T-helper 2 cell treated with Interferon-gamma antibody and Interleukin-4, amounts not matched to agents 5 μg/mL and 100 μg/mL, for 36 hours (primary cell): ENCODE results near the gene ITPR3.

Source experiments
- DNase-seq: peaks from one replicate; pipeline ENCODE4 v3.0.0; 2021; ENCODE audit warnings: low spot score
- H3K27ac Mint-ChIP-seq: one replicate; pipeline ENCODE4 v1.8.0; 2021; ENCODE audit warnings: mild to moderate bottlenecking, mixed read lengths
- H3K27me3 Mint-ChIP-seq: one replicate; pipeline ENCODE4 v1.8.0; 2021; ENCODE audit warnings: low read depth, mixed read lengths
- H3K36me3 Mint-ChIP-seq: one replicate; pipeline ENCODE4 v1.8.0; 2021; ENCODE audit warnings: low read depth, mixed read lengths
- H3K4me1 Mint-ChIP-seq: one replicate; pipeline ENCODE4 v1.8.0; 2021; ENCODE audit warnings: low read depth, mixed read lengths
- H3K4me3 Mint-ChIP-seq: one replicate; pipeline ENCODE4 v1.8.0; 2022; ENCODE audit warnings: mild to moderate bottlenecking, moderate library complexity, mixed read lengths
- H3K9me3 Mint-ChIP-seq: one replicate; pipeline ENCODE4 v1.8.0; 2021; ENCODE audit warnings: mixed read lengths

Gene ITPR3

DNA sequence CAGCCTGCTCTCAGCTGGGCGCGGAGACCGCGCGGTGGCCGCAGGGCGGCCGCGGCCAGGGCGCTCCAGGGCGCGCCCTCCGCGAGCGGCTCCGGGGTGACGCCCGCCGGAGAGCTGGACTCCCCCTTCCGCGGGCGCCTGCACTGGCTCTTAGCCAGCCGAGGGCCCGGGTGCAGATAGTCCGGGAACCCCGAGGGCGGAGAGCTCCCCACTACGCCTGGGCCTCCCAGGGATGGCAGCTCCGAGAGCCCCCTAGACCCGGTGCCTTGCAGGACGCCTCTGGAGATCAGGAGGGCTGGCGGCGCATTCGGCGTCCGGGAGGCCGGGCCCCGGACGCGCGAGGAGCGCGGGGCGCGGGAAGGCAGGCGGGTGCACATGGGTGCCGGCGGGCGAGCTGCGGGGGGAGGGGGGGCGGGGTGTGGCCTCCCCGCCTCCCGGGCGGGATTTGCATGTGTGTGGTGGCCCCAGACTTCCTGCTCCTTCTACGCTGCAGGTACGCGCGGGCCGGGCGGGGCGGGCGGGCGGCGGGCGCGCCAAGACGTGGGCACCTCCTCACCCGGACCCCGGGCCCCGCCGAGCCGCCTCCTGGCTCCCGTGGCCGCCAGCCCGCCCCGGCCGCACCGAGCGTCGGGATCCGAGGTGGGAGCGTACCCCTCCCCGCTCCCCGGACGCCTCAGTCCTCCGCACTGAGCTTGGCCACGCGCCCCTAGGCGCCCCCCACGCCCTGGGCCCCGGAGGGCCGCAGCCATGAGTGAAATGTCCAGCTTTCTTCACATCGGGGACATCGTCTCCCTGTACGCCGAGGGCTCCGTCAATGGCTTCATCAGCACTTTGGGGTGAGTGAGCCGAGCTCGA lies at the start of gene ITPR3:
Gene ITPR3, plus strand, starts transcription at position 467 of the 855 bp plus-strand sequence. Its CDS starts 281 bp downstream, at position 748.
- Mint-ChIP-seq H3K4me3 (peak within 1 kb of the TSS; percentile 97), H3K27me3 (no peaks in the 10 kb centered on the region), H3K27ac (peak within 1 kb of the TSS; percentile 94), H3K36me3 (peaks cover 18% of the 10 kb centered on the region), H3K9me3 (no peaks in the 10 kb centered on the region), H3K4me1 (peaks cover 48% of the 10 kb centered on the region)
- DNase-seq = peak; percentile 69

DNA sequence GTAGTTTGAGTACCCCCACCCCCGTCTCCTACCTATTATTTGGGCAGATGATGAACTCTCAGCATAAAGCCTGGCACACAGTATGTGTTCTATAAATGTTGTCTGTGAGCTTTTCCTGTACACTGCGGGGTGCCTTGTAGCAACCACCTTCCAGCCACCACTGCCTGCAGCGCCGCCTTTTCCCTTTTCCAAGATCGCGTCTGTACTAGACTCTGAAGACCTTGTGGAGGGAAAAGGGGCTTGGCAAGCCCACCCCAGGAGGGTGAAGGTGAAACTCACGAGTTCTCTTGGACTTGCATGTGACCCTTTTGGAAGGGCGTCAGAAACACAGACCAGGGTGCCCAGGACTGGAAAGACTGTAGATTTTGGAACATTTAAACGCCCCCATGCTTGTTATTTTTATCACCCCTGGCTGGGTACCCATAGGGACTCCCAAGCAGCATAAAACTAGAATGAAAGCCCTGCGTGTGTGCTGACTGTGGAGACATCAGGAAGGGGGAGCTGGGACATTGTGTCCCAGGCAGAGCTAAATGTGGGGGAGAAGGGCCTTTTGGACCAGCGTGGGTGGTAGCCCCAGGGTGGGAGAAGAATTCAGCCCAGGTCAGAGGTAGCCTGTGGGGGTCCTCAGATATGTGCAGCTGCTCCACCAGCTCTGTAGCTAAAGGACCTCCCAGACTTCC lies 49.3 kb upstream of the ITPR3 start:
- H3K4me1 Mint-ChIP-seq = peaks cover 45% of the 10 kb centered on the region
- H3K4me3 Mint-ChIP-seq = peak overlapping the region; percentile 91
- peak overlapping the region; percentile 100 for H3K27ac Mint-ChIP-seq
- no peak for DNase-seq
- H3K9me3 Mint-ChIP-seq = no peaks in the 10 kb centered on the region
- peaks cover 65% of the 10 kb centered on the region for H3K36me3 Mint-ChIP-seq
- H3K27me3 Mint-ChIP-seq = no peaks in the 10 kb centered on the region

DNA sequence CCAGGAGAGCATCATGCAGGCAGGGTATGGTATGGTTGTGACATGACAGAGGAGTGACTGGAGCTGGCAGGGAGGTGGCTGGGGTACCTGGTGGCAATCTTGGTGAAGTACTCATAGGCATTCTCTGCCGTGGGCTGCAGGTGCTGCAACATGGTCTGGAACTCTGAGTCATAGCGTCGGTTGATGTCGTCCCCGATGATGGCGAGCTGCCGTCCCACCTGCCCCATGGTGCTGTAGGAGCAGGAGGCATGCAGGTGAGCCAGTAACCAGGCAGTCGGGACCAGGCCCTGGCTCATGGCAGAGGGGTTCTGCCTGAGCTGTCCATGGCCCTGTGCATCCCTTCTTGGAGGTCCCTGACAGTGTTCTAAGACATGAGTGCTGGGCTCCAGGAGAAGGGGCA lies 45.9 kb upstream of the ITPR3 start:
- Mint-ChIP-seq H3K36me3 (peaks cover 67% of the 10 kb centered on the region), H3K9me3 (no peaks in the 10 kb centered on the region), H3K4me1 (peaks cover 41% of the 10 kb centered on the region), H3K27me3 (no peaks in the 10 kb centered on the region), H3K4me3 (no peak overlapping the region), H3K27ac (peak overlapping the region; percentile 52)
- no peak for DNase-seq

DNA sequence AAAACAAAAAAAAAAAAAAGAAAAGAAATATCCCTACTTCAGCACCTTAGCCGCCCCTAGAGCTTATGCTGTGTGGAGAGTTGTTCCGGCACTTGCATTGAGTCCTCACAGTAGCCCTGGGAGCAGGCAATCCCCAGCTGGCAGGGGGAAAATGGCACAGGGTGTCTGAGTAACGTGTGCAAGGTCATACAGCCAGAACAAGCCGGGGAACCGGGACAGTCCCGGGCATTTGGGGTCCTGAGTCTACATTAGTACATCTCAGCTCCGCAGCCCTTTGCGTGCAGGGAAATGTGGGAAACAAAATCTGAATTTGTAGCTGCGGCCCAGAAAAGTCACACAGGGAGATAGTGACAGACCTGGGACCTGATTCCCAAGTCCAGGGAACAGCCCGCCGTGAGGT lies 44.5 kb upstream of the ITPR3 start:
- Mint-ChIP-seq H3K9me3 (no peaks in the 10 kb centered on the region), H3K27me3 (no peaks in the 10 kb centered on the region), H3K36me3 (peaks cover 60% of the 10 kb centered on the region), H3K27ac (peak overlapping the region; percentile 63), H3K4me1 (peaks cover 31% of the 10 kb centered on the region), H3K4me3 (peak overlapping the region; percentile 59)
- DNase-seq = no peak

DNA sequence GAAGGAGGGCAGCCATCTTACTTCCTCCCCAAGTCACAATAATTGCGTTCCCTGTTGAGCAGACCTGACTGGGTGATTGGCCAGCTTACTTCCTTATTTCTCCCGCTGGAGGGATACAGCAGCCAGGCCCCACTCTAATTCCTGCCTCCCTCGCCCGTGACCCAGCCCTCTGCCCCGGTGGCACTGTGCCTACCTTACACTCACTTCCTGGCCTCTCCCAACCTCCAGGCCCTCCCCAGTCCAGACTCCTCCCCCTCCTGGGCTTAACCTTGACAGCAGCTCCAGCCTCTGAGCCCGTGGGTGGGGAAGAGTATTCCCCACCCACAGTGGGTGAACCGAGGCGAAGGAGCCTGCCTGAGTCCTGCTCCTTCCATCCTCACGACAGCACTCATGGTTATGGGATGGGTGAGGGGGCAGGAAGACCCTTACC lies 44.0 kb upstream of the ITPR3 start:
- DNase-seq = no peak
- Mint-ChIP-seq H3K4me3 (peak overlapping the region; percentile 97), H3K27me3 (no peaks in the 10 kb centered on the region), H3K36me3 (peaks cover 55% of the 10 kb centered on the region), H3K27ac (peak overlapping the region; percentile 95), H3K4me1 (peaks cover 27% of the 10 kb centered on the region), H3K9me3 (no peaks in the 10 kb centered on the region)

DNA sequence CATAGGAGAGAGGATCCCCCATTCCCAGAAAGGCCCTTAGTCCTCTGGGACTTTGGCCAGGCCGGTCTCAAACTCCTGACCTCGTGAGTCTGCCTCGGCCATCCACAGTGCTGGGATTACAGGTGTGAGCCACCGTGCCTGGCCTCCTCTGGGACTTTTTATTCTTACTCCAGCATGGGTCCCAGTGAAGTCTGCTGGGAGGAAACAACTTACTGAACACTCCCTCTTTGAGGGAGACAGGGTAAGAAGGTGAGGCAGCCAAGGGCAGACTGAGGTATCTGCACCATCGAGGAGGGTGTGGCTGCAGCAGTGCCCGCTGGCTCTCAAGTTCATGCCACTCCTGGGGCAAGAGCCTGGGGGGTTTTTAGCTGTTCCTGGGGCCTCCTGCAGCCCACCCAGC lies 43.4 kb upstream of the ITPR3 start:
- H3K27me3 Mint-ChIP-seq = no peaks in the 10 kb centered on the region
- H3K4me3 Mint-ChIP-seq = peak overlapping the region; percentile 97
- H3K4me1 Mint-ChIP-seq = peaks cover 23% of the 10 kb centered on the region
- H3K36me3 Mint-ChIP-seq = peaks cover 51% of the 10 kb centered on the region
- no peaks in the 10 kb centered on the region for H3K9me3 Mint-ChIP-seq
- DNase-seq = no peak
- peak overlapping the region; percentile 95 for H3K27ac Mint-ChIP-seq

DNA sequence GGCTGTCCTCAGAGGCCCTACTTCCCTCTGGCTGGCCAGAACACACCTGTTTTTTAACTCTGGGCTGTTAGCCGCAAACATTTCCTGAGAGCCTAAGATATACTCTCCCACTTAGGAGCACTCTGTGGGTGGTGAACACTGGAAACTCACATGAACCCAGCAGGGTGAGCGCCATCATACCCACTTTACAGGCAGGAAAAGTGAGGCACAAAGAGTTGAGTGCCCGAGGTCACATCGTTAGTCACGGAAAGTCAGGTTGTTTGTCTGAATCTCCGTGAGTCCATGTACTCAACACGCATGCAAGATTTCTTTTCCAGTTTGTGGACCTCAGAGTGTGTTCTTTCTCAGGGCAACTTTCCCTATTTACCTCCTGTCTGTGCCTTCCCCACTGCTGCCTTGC lies 43.0 kb upstream of the ITPR3 start:
- Mint-ChIP-seq H3K9me3 (no peaks in the 10 kb centered on the region), H3K27me3 (no peaks in the 10 kb centered on the region), H3K4me1 (peaks cover 23% of the 10 kb centered on the region), H3K27ac (peak overlapping the region; percentile 95), H3K4me3 (peak overlapping the region; percentile 97), H3K36me3 (peaks cover 51% of the 10 kb centered on the region)
- no peak for DNase-seq

DNA sequence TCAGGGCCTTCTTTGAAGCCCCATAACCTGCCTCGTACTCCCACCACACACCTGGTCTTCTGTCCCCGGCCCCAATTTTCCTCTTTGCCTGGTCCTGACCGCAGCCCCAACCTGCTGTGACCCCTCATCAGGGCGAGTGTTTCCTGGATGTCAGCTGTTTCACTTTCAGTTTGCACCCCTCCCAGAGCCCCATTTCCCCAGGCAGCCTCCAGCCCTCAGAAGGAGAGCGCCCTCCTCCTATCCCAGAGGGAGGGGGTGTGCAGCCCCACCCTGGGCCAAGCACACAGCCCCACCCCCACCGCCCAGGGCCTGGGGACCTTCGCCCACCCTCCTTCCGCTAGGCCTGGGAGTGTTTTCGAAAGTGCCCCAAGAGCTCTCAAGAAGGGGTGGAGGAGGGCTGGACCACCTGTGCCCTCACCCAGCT lies 42.5 kb upstream of the ITPR3 start:
- Mint-ChIP-seq H3K36me3 (peaks cover 49% of the 10 kb centered on the region), H3K27ac (peak overlapping the region; percentile 95), H3K9me3 (no peaks in the 10 kb centered on the region), H3K27me3 (no peaks in the 10 kb centered on the region), H3K4me3 (peak overlapping the region; percentile 97), H3K4me1 (peaks cover 22% of the 10 kb centered on the region)
- no peak for DNase-seq

DNA sequence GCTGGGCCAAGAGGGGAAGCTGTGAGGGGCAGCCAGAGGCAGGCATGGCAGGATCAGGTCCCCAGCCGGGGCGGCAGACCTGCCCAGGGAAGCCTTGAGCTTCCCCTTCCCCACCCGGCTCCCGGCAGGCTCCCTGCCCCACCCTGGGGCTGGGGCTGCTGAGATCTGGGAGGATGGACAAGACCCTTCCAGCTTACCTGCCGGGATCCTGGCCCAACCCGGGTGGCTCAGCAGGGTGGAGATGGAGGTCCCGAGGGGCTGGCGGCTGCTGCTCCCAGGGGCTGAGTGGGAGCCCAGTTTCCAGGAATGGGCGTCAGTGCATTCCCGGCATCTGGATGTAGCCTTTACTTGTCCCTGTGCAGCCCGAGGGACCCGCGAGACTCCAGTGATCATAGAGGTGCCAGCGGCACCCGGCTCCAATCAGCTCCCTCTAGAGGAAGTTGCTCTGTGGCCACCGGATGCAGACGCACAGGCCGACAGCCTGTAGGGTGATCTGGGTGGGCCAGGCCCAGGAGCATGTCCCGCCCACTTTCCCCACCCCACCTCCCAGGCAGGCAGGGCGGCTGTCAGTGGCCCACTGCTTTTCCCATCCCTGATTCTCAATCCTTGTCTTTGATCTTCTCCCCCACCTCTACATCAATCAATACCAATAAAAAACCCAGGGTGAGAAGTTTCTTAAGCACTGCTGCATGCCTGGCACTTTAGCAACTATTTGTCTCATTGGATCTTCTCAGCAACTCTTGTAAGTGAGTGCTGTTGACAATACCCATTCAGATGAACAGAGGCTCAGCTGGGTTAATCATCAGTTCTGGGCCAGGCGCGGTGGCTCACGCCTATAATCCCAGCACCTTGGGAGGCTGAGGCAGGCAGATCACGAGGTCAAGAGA lies 41.1 kb upstream of the ITPR3 start, which contains the start of gene BAK1:
Gene BAK1, minus strand, starts transcription at position 449 of the 887 bp plus-strand sequence. CDS start 2,672 bp downstream, outside the sequence.
- Mint-ChIP-seq H3K36me3 (peaks cover 36% of the 10 kb centered on the region), H3K27me3 (no peaks in the 10 kb centered on the region), H3K9me3 (no peaks in the 10 kb centered on the region), H3K4me1 (peaks cover 21% of the 10 kb centered on the region), H3K27ac (peak within 1 kb of the TSS; percentile 95), H3K4me3 (peak within 1 kb of the TSS; percentile 97)
- DNase-seq = peak; percentile 82

DNA sequence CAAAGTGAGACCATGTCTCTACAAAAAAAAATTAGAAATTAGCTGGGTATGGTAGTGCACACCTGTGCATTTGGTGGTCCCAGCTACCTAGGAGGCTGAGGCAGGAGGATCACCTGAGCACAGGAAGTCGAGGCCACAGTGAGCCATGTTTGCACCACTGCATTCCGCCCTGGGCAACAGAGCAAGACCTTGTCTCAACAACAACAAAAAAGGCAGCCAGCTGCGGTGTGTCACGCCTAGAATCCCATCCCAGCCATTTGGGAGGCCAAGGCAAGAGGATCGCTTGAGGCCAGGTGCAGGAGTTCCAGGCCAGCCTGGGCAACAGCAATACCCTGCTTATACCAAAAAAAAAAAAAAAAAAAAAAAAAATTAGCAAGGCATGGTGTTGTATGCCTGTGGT lies 39.9 kb upstream of the ITPR3 start:
- no peak overlapping the region for H3K27ac Mint-ChIP-seq
- DNase-seq = no peak
- no peak overlapping the region for H3K4me3 Mint-ChIP-seq
- peaks cover 27% of the 10 kb centered on the region for H3K36me3 Mint-ChIP-seq
- H3K27me3 Mint-ChIP-seq = no peaks in the 10 kb centered on the region
- no peaks in the 10 kb centered on the region for H3K9me3 Mint-ChIP-seq
- H3K4me1 Mint-ChIP-seq = peaks cover 27% of the 10 kb centered on the region

DNA sequence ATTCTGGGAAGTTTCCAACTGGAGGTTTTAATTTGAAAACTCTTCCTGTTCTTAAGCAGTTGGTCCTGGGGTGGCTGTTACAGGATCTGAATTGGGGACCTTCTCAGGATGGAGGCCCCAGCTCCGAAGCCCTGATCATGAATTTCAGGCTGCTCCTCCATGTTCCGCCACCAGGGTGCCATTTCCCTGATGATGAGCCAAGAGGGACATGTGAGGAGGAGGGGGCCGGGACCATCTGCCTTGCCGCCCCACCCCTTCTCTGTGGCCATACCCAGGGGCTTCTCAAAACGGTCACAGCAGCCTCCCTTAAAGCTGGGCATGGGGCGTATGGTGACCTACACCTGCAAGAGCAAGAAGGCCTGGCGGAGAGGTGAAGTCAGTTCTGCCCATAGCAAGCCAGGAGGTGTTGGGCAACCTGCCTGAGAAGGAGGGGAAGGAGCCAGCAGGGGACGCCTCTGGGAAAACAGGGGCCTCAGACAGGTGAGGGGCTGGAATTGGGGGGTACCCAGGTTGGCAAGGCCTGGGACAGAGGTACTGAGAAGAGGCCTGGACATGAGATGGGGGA lies 37.4 kb upstream of the ITPR3 start:
- Mint-ChIP-seq H3K36me3 (peaks cover 6% of the 10 kb centered on the region), H3K4me3 (no peak overlapping the region), H3K9me3 (no peaks in the 10 kb centered on the region), H3K27me3 (no peaks in the 10 kb centered on the region), H3K4me1 (peaks cover 14% of the 10 kb centered on the region), H3K27ac (peak overlapping the region; percentile 16)
- DNase-seq = no peak

DNA sequence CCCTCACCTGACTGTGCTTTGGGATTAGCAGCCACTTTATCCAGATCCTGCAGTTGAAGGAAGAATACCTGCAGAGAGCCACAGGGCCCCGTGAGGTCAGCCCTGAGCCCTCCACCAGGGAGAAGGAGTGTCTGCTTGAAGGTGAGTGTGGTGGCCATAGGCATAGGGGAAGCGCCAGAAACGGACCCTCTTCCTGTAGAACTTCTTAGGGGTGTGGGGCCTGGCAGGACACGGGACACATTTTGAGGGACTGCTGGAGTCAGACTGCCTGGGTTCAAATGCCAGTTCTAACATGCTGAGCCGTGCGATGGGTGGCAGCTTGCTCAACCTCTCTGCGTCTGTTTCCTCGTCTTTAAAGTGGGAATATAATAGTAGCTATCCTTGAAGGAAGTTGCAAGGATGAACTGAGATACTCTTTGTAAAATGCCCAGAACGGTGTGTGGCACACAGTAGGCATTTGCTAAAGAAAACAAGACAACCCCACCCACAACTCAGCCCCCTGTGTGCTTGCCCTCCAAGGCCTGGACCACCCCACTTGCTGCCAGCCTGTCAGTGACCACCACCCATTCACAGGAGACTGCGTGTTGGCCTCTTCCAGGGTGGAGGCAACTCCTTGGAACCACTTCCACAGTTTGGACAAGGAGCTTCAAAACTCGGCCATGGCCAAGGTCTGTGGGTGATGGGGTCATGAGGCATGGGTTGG lies 36.3 kb upstream of the ITPR3 start:
- Mint-ChIP-seq H3K27ac (peak overlapping the region; percentile 92), H3K27me3 (no peaks in the 10 kb centered on the region), H3K36me3 (no peaks in the 10 kb centered on the region), H3K4me3 (peak overlapping the region; percentile 80), H3K9me3 (no peaks in the 10 kb centered on the region), H3K4me1 (peaks cover 14% of the 10 kb centered on the region)
- DNase-seq = no peak
